SK-N-SH (cell line): ENCODE data around the gene HYAL3. TPM values are rescaled to one million over a fixed set of nuclear protein-coding genes. Genes with fewer than 3 reads are reported as not detected.

ENCODE experiments used
- CTCF ChIA-PET: fragments of 300-600, 350-600 bp; formaldehyde crosslinking; extraction: SDS; loops from one replicate; lab custom pipeline; 2021; lab: Yijun Ruan, JAX
- POLR2A ChIA-PET: fragments of 350-600 bp; sonication (Branson Sonifier 250); formaldehyde crosslinking; extraction: SDS; loops from one replicate; lab custom pipeline; 2020; ENCODE audit warnings: antibody characterized with exemption, inconsistent platforms; lab: Yijun Ruan, JAX
- DNase-seq: peaks from one replicate; pipeline ENCODE4 v3.0.0; 2012
- H2AFZ ChIP-seq: fragments of 200-600 bp; sonication (generic); 2 replicates; pipeline ENCODE4 v1.8.1; 2016; ENCODE audit warnings: antibody characterized with exemption, mild to moderate bottlenecking, low read depth
- H3F3A ChIP-seq: fragments of 200-600 bp; sonication (generic); replicated peaks from 2 replicates; pipeline ENCODE3; 2016; ENCODE audit warnings: antibody characterized with exemption, mild to moderate bottlenecking; ENCODE audit not compliant: insufficient read depth
- H3K27ac ChIP-seq, 2 experiments: fragments of 200-500 bp in 1 of 2; fragments of 200-600 bp in 1 of 2; sonication (Bioruptor generic) in 1 of 2; sonication (generic), shearing (Covaris generic) in 1 of 2; 2 replicates each; pipeline versions ENCODE4 v1.5.1 to v1.6.1; 2014 to 2016; ENCODE audit warnings: low read depth in 2 of 2, inconsistent platforms in 1 of 2, low read length in 1 of 2, mild to moderate bottlenecking in 1 of 2, mixed read lengths in 1 of 2
- H3K27me3 ChIP-seq: fragments of 200-600 bp; sonication (generic), shearing (Covaris generic); 2 replicates; pipeline ENCODE4 v1.6.1; 2016; ENCODE audit warnings: mixed run types; ENCODE audit not compliant: insufficient read depth
- H3K36me3 ChIP-seq, 2 experiments: fragments of 200-500 bp in 1 of 2; fragments of 200-600 bp in 1 of 2; sonication (Bioruptor generic) in 1 of 2; sonication (generic) in 1 of 2; replicated peaks in 1 of 2; 2 replicates each; pipeline versions ENCODE3 to v1.5.1; 2014 to 2016; ENCODE audit warnings: low read length in 1 of 2, mild to moderate bottlenecking in 1 of 2; ENCODE audit not compliant: insufficient read depth in 2 of 2, control insufficient read depth in 1 of 2
- H3K4me1 ChIP-seq, 2 experiments: fragments of 200-500 bp in 1 of 2; fragments of 200-600 bp in 1 of 2; sonication (Bioruptor generic) in 1 of 2; sonication (generic), shearing (Covaris generic) in 1 of 2; 2 replicates each; pipeline versions ENCODE4 v1.5.1 to v1.6.1; 2014 to 2016; ENCODE audit warnings: low read depth in 1 of 2, low read length in 1 of 2, mixed run types in 1 of 2; ENCODE audit not compliant: insufficient read depth in 2 of 2, control insufficient read depth in 1 of 2
- H3K4me2 ChIP-seq: fragments of 200-600 bp; sonication (generic), shearing (Covaris generic); 2 replicates; pipeline ENCODE4 v1.6.1; 2017; ENCODE audit warnings: mixed run types
- H3K4me3 ChIP-seq, 2 experiments: fragments of 200-500 bp in 1 of 2; fragments of 200-600 bp in 1 of 2; sonication (Bioruptor generic) in 1 of 2; sonication (generic), shearing (Covaris generic) in 1 of 2; 2 replicates each; pipeline versions ENCODE4 v1.5.1 to v1.8.1; 2014 to 2016; ENCODE audit warnings: low read depth in 2 of 2, inconsistent platforms in 1 of 2, low read length in 1 of 2, mild to moderate bottlenecking in 1 of 2, mixed read lengths in 1 of 2, moderate library complexity in 1 of 2
- H3K79me2 ChIP-seq: fragments of 200-600 bp; sonication (generic); 2 replicates; pipeline ENCODE4 v1.8.1; 2017; ENCODE audit warnings: mild to moderate bottlenecking; ENCODE audit not compliant: insufficient read depth
- H3K9ac ChIP-seq: fragments of 200-600 bp; sonication (generic); 2 replicates; pipeline ENCODE4 v1.6.1; 2017; ENCODE audit warnings: mixed run types
- H3K9me2 ChIP-seq: fragments of 200-600 bp; sonication (generic); 2 replicates; pipeline ENCODE4 v1.6.1; 2017; ENCODE audit warnings: mixed run types
- H3K9me3 ChIP-seq: fragments of 200-600 bp; sonication (generic); 2 replicates; pipeline ENCODE4 v1.6.1; 2017; ENCODE audit warnings: mixed run types, mild to moderate bottlenecking, moderate library complexity
- H4K20me1 ChIP-seq: fragments of 200-600 bp; sonication (generic); 2 replicates; pipeline ENCODE4 v1.6.1; 2017; ENCODE audit warnings: mild to moderate bottlenecking, mixed run types; ENCODE audit not compliant: insufficient read depth
- ELF1 ChIP-seq: IDR thresholded peaks from 2 replicates; pipeline ENCODE4 v1.4.0; 2012
- EP300 ChIP-seq, 2 experiments: IDR thresholded peaks; 2 replicates each; pipeline versions ENCODE4 v1.4.0 to v1.6.1; 2012; ENCODE audit warnings: borderline replicate concordance in 1 of 2, low read depth in 1 of 2, low read length in 1 of 2
- EZH2phosphoT487 ChIP-seq: fragments of 200-600 bp; sonication (generic); IDR thresholded peaks from 2 replicates; pipeline ENCODE4 v1.6.1; 2017; ENCODE audit warnings: low read depth, mixed run types, mild to moderate bottlenecking, antibody characterized with exemption, moderate library complexity, borderline replicate concordance
- FOXM1 ChIP-seq: IDR thresholded peaks from 2 replicates; pipeline ENCODE4 v1.4.0; 2012; ENCODE audit warnings: low read depth, mild to moderate bottlenecking
- MEF2A ChIP-seq: IDR thresholded peaks from 2 replicates; pipeline ENCODE4 v1.4.0; 2012; ENCODE audit warnings: low read depth, borderline replicate concordance
- MXI1 ChIP-seq: IDR thresholded peaks from 2 replicates; pipeline ENCODE4 v1.6.1; 2012; ENCODE audit warnings: mild to moderate bottlenecking, low read depth, low read length, improper control_type of control experiment
- NFIC ChIP-seq: IDR thresholded peaks from 2 replicates; pipeline ENCODE4 v1.4.0; 2012; ENCODE audit warnings: borderline replicate concordance
- POLR2AphosphoS5 ChIP-seq: IDR thresholded peaks from 2 replicates; pipeline ENCODE4 v1.6.1; 2012; ENCODE audit warnings: low read depth, low read length
- RAD21 ChIP-seq: IDR thresholded peaks from 2 replicates; pipeline ENCODE4 v1.6.1; 2012; ENCODE audit warnings: mild to moderate bottlenecking, low read length
- RXRA ChIP-seq: IDR thresholded peaks from 2 replicates; pipeline ENCODE4 v1.4.0; 2012; ENCODE audit warnings: low read depth, mild to moderate bottlenecking, borderline replicate concordance
- SMC3 ChIP-seq: IDR thresholded peaks from 2 replicates; pipeline ENCODE4 v1.6.1; 2012; ENCODE audit warnings: low read depth, low read length, improper control_type of control experiment
- TCF12 ChIP-seq: IDR thresholded peaks from 2 replicates; pipeline ENCODE4 v1.4.0; 2012
- WGBS: methylation state at CpG from one replicate; pipeline ENCODE4 v1.1.6; 2017; ENCODE audit warnings: low lambda C conversion rate; 5-methylcytosine and 5-hydroxymethylcytosine counted together
- polyA plus RNA-seq, 3 experiments: library from polyadenylated mRNA; depleted of rRNA; stranded (reverse); fragments of >200 nt; gene quantifications; 2 replicates each; pipeline ENCODE4 v1.2.3, GENCODE V29; 2012
- TF ChIP-seq, protein P1 (sequence below): IDR thresholded peaks from 2 replicates; pipeline ENCODE4 v1.6.1; 2012; ENCODE audit warnings: mild to moderate bottlenecking, low read depth, low read length, moderate library complexity
- TF ChIP-seq, protein P2 (sequence below): fragments of 150-350 bp; IDR thresholded peaks from 2 replicates; pipeline ENCODE4 v1.6.1; 2016; ENCODE audit warnings: mild to moderate bottlenecking, low read depth, low read length
- TF ChIP-seq, protein P3 (sequence below): fragments of 150-350 bp; IDR thresholded peaks from 2 replicates; pipeline ENCODE4 v1.6.1; 2017; ENCODE audit warnings: antibody characterized with exemption, low read length, low read depth, borderline replicate concordance
- TF ChIP-seq, protein P4 (sequence below): fragments of 200-600 bp; sonication (generic); IDR thresholded peaks from 2 replicates; pipeline ENCODE4 v1.6.1; 2017; ENCODE audit warnings: antibody characterized with exemption, mild to moderate bottlenecking, moderate library complexity

Gene HYAL3
- polyA plus RNA-seq, 1 of the 3 experiments (the other 2 are of a cell fraction): 7.8 TPM

GRCh38 chr3:50269977-50270413 lies 29.2 kb downstream of the HYAL3 start:
- Histone ChIP-seq H3K4me2 (peak overlapping the region; percentile 45; the same call in 1 of the 2 replicates), H3K36me3 (no peaks in the 10 kb centered on the region), H3K4me1 (peaks cover 16 to 26% of the 10 kb centered on the region in 2 experiments; a peak in 3 of 4 replicates), H3K27ac (no peak overlapping the region), H3F3A (peaks cover 22% of the 10 kb centered on the region), H3K27me3 (0 out of 2 replicates have a peak, but pooled peaks cover 9% of the 10 kb centered on the region), H2AFZ (no peak overlapping the region), H3K9ac (no peak overlapping the region), H3K79me2 (no peaks in the 10 kb centered on the region), H3K9me2 (no peaks in the 10 kb centered on the region), H3K9me3 (no peaks in the 10 kb centered on the region), H3K4me3 (no peak overlapping the region), H4K20me1 (no peaks in the 10 kb centered on the region)
- CTCF ChIA-PET: interaction anchor here (0.8 to 12.2 kb wide), 6 partner anchors 10 to 78 kb away, joined by 4 to 206 read pairs (median 27); partner anchors contain the start of gene GNAT1
- POLR2A ChIA-PET: no interaction called here
- WGBS: 20% methylated on average over 1 of the region's 8 CpGs
- no peak for TF ChIP-seq MXI1
- TF ChIP-seq, protein P1, sequence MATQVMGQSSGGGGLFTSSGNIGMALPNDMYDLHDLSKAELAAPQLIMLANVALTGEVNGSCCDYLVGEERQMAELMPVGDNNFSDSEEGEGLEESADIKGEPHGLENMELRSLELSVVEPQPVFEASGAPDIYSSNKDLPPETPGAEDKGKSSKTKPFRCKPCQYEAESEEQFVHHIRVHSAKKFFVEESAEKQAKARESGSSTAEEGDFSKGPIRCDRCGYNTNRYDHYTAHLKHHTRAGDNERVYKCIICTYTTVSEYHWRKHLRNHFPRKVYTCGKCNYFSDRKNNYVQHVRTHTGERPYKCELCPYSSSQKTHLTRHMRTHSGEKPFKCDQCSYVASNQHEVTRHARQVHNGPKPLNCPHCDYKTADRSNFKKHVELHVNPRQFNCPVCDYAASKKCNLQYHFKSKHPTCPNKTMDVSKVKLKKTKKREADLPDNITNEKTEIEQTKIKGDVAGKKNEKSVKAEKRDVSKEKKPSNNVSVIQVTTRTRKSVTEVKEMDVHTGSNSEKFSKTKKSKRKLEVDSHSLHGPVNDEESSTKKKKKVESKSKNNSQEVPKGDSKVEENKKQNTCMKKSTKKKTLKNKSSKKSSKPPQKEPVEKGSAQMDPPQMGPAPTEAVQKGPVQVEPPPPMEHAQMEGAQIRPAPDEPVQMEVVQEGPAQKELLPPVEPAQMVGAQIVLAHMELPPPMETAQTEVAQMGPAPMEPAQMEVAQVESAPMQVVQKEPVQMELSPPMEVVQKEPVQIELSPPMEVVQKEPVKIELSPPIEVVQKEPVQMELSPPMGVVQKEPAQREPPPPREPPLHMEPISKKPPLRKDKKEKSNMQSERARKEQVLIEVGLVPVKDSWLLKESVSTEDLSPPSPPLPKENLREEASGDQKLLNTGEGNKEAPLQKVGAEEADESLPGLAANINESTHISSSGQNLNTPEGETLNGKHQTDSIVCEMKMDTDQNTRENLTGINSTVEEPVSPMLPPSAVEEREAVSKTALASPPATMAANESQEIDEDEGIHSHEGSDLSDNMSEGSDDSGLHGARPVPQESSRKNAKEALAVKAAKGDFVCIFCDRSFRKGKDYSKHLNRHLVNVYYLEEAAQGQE: no peak
- no peak for TF ChIP-seq MEF2A
- TF ChIP-seq ELF1: no peak
- TF ChIP-seq, protein P2, sequence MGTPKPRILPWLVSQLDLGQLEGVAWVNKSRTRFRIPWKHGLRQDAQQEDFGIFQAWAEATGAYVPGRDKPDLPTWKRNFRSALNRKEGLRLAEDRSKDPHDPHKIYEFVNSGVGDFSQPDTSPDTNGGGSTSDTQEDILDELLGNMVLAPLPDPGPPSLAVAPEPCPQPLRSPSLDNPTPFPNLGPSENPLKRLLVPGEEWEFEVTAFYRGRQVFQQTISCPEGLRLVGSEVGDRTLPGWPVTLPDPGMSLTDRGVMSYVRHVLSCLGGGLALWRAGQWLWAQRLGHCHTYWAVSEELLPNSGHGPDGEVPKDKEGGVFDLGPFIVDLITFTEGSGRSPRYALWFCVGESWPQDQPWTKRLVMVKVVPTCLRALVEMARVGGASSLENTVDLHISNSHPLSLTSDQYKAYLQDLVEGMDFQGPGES: no peak
- TF ChIP-seq RXRA: no peak
- TF ChIP-seq SMC3: no peak
- TF ChIP-seq RAD21: no peak
- no peak for TF ChIP-seq FOXM1
- TF ChIP-seq, protein P3, sequence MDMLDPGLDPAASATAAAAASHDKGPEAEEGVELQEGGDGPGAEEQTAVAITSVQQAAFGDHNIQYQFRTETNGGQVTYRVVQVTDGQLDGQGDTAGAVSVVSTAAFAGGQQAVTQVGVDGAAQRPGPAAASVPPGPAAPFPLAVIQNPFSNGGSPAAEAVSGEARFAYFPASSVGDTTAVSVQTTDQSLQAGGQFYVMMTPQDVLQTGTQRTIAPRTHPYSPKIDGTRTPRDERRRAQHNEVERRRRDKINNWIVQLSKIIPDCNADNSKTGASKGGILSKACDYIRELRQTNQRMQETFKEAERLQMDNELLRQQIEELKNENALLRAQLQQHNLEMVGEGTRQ: no peak
- TF ChIP-seq TCF12: no peak
- no peak for TF ChIP-seq EP300 (IDR thresholded peaks at IDR 0.05; ENCODE audit: borderline replicate concordance in 1 of 2, low read depth in 1 of 2, low read length in 1 of 2)
- no peak for TF ChIP-seq NFIC
- TF ChIP-seq, protein P4, sequence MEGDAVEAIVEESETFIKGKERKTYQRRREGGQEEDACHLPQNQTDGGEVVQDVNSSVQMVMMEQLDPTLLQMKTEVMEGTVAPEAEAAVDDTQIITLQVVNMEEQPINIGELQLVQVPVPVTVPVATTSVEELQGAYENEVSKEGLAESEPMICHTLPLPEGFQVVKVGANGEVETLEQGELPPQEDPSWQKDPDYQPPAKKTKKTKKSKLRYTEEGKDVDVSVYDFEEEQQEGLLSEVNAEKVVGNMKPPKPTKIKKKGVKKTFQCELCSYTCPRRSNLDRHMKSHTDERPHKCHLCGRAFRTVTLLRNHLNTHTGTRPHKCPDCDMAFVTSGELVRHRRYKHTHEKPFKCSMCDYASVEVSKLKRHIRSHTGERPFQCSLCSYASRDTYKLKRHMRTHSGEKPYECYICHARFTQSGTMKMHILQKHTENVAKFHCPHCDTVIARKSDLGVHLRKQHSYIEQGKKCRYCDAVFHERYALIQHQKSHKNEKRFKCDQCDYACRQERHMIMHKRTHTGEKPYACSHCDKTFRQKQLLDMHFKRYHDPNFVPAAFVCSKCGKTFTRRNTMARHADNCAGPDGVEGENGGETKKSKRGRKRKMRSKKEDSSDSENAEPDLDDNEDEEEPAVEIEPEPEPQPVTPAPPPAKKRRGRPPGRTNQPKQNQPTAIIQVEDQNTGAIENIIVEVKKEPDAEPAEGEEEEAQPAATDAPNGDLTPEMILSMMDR: no peak
- TF ChIP-seq EZH2phosphoT487: no peak
- TF ChIP-seq POLR2AphosphoS5: no peak
- no peak for DNase-seq
